ENCODE measurements around the gene HOXA1.

Gene HOXA1

DNA sequence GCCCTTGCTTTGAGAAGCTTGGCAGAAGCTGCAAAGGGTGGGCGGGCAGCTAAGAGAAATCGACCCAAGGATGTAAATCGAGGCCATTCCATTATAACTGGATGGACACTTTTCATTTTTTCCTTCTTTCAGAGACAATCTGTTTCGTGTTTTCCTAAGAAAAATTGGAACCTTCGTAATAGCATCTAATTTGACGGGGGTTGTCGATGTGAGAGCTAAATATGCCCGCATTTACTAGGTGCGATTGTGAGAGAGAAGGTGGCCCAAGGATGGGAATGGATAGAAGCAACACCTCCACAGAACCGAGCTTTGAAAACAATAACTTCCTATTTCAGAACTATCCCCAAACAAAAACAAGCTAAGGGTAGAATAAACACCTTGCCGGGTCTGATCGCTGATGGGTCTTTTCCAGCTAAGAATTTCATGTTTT, 35.6 kb upstream of the HOXA1 start:
- DNase-seq = no peak

DNA sequence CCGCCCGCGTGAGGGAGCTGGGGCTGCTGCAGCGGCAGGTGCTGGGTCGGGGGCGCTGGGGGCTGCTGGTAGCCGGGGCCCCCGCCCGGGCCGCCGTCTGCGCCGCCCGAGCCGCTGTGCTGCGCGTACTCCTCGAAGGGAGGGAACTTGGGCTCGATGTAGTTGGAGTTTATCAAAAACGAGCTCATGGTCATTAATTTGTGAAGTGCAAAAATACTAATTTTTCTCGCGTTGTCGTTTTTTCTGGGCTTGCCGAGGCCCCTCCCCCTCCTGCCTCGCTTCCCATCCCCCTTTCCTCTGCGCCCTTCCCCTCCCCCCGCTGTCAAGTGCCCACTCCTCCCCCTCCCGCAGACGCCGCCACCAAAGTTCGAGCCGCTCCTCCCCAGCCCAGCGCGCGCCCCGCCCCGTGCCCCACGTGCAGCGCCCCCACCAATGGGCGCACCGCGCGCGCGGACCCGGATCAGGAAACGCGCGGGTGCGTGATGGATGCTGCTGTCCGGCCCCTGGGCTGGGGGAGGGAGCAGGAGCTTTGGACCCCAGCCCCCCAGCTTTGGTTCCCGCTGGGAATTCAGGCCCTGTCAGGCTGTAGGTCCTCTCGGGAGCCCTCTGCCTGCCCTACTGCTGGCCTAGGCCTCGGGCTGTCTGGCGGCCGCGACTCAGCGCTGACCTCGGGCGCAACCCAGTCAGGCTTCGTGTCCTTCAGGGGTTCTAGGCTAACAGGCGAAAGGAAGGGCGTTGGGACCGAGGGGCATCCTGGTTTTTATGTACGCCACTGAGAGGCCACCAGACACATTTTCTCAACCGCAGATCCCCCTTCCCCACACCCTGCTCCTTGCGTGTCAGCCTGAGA, 35.0 kb upstream of the HOXA1 start, which contains the start of gene HOXA4:
TSS of gene HOXA4 (minus strand) at position 218 of the 850 bp plus-strand sequence. CDS start at position 194, 24 bp downstream.
- DNase-seq = peak; percentile 86

DNA sequence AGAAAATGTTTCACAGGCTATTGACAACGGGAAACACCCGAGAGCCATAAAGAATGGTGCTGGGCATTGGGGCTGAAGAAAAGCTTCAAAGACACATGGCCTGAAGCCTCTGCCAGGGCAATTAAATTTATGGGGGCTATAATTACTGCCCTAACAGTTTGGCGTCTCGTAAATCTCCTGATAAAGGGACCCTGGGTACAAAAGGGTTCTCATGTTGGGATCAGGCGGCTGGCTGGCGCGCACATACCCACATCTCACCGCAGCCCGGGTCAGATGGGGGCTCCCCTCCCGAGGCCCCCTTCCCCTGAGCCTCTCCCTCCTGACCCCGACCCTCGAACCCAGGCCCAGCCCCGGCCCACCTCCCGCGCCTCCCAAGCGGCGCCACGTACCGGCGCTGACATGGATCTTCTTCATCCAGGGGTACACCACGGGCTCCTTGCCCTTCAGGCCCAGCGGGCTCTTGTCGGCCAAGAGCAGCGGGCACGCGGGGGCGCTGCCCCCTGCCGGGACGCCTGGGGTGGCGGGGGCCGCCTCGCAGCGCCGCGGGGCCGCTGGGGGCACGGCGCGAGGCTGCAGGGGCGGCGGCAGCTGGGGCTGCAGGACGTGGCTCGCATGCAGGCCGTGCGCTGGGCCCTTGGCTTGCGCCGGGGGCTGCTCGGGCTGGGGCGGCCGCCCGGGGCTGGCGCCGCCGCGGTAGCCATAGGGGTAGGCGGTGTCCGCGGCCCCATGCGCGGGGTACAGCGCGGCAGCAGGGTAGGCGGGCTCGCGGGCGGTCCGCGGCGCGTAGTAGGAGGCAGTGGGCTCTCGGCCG, 34.1 kb upstream of the HOXA1 start:
- peak; percentile 62 for DNase-seq

DNA sequence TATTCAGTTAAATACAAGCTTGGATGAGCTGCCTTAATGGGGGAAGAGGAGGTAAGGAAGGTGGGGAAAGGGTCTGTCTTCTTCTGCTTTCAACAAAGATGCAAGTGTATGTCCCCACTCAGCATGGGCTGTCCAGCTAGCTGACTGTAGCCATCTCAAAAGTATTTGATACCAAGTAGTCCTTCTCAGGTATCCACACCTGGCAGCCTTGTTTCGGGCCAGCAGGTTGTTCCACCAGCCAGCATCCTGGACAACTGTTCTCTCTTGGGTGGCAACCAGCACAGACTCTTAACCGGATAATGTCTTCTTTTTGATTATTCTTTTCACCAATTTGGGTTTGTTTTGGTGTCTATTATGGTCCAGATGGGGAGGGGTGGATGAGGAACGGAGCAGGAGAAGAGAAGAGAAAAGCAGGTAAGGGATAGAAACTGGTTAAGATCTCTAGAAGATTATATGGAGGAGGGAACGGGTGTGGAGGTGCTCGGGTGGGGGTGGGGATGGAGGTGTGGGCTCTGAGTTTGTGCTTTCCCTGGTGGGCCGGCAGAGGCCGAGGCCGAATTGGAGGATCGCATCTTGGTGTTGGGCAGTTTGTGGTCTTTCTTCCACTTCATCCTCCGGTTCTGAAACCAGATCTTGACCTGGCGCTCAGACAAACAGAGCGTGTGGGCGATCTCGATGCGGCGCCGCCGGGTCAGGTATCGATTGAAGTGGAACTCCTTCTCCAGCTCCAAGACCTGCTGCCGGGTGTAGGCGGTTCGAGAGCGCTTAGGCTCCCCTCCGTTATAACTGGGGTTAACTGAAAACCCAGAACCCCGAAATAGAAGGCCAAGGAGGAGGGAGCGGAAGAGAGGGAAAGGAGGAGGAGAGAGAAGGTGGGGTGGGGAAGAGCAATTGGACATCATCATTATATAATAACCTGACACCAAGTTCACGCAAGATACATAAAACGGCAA, 33.3 kb upstream of the HOXA1 start:
- no peak for DNase-seq

DNA sequence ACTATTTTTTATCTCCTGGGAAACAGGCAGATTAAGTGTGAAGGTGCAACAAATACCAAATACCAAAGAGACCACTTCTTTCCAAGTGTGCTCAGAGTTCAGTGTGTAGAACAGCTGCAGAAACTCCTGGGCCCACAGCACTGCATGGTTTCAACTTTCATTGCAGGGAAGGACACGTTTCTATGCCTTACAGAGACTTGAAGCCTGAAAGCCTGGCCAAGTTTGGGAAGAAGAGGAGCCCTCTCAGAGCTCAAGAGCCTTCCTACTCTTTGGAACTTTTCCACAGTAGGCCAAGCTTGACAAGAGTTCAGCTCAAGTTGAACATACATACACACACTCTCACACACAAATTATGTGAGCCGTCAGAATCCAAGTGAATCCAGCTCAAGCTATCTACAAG, 32.2 kb upstream of the HOXA1 start:
- DNase-seq = no peak

DNA sequence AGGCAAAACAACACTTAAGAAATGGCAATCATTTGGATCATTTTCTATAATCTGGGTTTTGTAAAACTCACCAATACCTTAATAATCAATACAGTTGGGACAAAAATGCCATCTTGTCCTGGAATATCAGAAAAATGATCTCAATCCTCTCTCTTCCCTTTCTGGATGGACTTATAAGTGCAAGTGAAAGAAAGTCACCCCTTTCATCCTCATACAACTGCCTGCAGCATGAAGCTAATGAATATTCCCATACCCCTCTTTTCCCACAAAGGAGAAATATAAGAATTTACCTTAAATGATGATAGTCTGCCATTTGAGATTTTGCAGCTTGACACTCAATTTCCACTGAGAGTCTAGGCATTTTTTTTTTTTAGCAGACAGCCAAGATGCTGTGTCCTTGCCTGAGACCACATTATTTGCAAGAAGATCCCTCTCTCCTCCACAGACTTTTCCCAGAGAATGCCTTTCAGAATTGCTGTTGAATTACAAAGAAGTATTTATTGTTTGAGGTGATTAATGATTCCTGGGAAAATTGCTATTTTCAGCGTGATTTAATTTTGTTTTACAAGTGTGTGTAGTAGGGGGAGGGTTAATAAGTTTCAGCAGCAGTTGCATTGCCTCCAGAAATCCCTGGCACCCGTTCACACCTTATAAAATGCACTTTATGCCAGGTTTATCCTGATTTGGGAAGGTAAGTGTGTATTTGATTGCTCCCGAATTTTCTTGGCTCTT, 31.0 kb upstream of the HOXA1 start:
- no peak for DNase-seq

DNA sequence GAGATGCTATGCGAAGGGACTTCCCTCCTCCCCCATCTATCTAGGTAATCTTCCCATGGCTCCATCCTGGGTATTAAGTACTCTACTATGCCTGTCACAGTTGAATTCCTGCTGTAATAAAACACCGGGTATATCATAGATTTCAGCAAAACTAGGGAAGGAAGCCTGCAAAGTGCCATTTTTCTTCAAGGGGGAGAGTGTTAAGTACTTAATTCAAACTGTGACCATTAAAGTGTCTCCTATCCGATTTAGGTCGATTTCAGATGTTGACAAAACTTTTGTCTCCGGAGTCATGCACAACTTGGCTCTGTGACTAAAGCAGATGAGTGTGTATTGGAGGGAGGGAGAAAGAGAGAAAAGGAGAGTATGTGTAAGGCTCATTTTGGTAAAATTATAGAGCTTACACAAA, 30.2 kb upstream of the HOXA1 start:
- DNase-seq = no peak

DNA sequence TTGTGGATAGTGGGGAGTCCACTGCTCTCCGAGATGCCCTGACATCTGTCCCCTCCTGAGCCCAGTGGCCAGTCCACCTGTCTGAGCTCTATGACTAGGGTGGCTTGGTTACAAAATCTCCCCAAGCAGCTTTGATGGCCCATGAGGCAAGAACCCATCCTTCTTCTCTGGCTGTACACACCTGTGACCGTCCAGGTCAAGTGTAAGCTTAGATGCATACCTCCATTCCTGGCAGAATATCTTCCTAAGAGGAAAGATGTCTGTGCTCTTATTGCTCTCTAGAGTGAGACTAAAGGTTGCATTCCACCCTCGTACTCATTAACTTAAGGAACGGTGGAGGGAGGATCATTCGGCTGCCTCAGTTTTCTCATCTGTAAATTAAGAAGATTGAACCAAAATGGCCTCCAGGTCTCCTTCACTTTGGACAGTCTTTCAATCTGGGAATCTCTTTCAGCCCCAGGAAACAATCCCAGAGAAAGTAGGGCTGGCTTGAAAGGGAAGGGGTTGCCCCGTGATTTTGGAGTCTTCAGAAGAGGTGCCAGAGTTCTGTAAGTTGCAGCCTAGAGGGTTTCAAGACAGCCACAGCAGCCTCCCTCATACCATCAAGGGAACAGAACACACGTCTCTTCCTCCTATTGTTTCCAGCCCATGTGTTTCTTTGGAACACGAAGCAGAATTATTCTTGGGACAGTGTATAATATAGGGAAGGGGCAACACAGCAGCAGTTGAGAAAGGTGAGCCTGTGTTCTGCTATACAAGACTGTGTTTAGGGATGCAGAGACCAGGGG, 29.3 kb upstream of the HOXA1 start:
- DNase-seq = no peak

DNA sequence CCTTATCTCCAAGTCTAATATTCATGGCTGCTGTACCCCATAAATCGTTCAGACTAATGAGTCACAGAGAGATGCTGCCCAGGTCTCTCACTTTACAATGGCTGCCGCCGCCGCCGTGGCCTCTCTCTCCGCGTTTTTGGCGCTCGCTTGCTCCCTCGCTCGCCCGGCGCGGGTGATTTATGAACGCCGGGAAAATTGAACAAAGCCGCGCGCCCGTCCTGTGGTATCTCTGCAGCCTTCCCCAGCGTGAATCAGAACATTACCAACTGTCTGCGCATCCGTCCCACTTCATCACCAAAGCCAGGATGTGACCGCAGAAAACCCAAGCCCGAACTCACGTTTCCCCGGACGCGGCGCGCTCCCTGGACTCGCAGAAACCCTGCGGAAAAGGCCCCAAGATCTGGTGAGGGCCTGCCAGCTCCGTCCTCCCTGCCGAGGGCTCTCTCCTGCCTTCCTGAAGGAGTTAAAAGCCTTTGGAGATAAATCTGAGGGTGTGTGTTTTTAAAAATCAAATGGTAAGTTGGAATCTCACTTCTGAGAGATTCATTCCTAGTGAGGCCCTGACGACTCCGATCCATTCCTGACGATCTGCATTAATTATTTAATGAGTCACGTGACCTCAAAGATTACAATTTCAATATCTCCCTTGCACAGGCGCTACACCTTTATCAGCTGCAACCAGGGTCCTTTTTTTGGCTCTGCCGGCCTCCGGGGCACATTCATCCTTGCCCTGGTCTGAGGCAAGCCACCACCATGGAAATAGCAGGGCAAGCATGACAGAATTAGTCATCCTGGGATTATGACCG, 28.5 kb upstream of the HOXA1 start:
- no peak for DNase-seq

DNA sequence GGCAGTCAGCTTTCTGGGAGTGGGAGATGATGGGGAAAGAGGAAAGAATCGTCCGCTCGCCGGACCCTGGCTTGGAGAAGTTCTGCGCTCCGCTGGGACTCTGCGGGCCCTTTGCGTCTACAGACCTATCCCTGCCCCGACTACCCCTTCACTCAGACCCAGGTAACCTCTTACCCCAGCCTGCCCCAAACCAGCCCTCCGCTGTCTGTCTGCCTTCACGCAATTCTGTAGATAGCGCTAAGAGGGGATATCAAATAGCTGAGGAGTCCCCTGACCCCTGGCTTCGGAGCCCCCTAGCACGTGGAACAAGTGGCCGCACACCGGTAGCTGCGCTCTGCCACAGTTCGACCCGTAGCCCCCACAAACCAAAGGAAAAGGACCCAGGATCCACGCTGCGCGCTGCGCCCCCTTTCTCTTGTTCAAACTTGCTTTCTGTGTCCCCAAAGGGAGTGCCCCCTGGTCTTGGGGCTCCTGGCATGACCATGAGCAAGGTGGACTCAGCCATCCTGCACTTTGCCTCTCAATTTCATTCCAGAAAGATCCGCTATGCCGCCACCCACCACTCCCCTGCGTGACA, 27.8 kb upstream of the HOXA1 start:
- no peak for DNase-seq

DNA sequence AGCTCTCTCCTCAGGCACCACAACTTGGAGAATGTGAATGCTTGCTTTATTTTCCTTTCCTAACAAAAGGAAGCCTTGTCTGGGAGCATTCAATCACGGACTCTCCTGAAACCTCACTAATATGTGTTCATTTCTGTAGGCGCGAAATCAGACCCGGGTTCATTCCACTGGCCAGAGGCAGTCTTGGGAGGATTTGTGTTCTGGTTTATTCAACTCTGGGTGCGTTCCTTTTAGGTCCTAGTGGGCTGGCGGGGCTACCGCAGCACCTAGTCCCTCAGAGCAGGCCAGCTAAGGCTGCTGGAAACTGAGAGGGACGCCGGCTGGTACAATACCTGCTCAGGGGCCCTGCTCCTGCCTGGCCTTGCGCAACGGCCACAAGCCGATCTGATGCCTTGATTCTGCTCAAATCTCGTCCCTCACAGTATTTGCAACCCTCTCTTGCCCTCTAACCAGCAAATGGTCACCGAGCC, 27.2 kb upstream of the HOXA1 start:
- no peak for DNase-seq

DNA sequence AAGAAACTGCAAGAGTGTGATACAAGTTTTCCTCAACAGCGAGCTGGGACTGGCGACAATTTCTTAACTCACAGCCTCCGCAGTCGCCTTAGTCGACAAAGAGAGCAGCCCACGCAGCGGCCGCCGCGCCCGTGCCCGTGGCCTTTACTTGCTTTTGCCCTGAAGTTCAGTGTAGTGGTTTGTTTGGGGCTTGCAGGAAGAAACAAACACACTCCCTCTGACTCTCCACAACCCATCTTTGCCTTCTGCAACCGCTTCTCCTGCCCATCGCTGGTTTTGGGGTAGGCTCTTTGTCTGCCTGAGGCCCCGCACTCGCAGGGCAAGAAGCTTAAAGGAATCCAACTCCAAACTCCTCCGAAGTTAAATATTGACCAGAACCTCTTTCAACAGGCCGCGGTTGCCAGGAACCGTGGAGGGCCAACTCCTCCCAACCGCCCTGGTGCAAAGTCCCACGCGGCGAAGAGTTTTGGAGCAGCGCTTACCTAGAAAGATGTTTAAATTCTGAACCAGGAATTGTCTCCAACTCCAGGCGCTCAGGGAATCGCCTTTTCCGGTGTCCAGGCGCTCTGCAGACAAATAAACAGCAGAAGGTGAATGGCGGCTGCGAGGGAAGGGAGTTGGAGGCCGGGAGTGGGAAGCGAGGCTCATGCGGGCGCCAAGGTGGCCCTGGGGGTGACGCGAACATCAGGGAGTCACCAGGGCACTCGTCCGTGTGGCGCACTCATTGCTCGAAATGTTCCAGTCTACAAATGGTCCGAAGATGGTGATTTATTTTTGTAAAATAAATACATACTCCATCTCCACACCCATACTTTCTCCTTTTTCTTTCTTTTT, 26.5 kb upstream of the HOXA1 start:
- DNase-seq = no peak

DNA sequence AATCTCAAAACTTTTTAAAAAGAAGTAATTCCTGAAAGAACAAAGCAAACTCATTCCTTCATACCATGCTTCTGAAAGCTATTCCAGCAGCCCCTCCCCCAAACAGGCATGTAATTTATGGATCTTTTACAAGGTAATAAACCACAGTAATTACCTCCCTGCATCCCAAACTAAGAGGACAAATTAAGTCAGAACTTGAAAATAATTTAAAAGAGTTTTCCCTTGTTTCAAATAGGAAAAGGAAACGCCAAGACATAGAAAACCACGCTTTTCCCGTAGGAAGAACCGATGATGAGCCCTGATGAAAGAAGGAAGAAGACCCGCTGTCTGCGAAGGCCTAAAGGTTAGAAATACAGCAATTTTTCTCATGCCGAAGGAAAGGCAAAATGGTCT, 25.9 kb upstream of the HOXA1 start:
- DNase-seq = no peak

DNA sequence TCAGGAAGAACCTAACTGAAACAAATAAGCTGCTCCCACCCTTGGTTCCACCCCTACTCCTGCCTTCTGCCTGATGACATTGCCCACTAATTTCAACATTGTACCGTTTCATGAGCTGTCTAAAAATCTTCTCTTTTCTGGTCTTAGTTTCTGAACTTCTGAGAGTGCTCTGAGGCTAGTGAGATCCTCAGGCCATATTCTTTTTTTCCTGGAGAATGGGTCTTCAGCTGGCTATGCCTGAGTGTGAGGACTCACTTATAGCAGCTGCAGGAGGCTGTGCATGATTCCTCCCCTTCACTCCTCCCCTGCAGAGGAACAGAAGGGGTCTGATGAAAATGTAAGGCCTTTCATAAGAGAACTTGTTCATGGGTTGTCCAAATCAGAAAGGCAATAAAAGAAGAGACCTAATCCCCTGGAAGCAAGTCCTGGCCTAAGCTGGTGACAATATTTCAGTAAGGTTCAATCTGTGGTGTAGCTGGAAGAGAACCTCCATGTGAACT, 23.7 kb upstream of the HOXA1 start:
- DNase-seq = no peak

DNA sequence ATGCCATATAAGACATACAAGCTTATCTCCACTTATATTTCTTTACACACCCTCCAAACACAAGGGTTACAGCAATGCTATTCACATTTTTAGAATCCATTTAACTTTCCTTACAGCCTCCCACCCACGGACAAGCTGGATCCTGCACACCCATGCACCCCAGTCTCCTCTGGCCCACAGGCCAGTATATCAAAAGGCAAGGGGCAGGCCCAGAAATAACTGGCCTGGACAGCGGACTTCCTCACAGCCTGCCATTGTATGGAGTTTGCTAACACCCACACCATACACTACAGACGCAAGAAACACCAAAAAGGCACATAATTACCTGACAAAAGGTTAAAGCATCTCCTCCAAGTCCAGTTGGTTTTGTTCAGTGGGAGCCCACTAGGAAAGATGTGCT, 22.8 kb upstream of the HOXA1 start:
- DNase-seq = no peak

DNA sequence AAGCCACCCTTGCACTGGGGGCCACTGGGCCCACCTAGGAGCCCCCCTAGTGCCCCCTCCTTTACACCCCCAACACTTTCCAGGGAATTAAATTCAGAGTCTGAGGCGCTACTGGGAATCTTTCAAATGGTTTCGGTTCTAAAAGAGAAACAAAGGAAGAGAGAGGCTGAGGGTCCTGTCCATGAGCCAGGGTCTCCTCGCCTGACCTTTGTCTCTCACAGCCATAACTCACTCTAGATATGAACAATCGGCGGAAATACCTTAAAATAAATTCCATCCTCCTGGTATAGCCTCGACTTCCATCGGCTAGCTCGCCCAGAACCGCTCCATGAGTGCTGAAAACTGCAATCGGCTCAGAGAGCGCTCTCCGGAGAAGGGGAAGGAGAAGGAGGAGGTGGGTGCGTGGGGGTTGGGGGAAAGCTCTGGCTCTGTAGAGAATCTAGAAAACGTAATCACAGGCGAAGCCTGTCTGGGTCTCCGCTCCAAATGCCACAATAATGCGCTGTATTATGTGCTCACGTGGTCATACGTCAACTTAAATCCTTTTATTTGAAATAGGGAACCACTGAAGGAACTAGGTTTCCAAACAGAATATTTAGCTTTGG, 22.2 kb upstream of the HOXA1 start:
- DNase-seq = no peak

DNA sequence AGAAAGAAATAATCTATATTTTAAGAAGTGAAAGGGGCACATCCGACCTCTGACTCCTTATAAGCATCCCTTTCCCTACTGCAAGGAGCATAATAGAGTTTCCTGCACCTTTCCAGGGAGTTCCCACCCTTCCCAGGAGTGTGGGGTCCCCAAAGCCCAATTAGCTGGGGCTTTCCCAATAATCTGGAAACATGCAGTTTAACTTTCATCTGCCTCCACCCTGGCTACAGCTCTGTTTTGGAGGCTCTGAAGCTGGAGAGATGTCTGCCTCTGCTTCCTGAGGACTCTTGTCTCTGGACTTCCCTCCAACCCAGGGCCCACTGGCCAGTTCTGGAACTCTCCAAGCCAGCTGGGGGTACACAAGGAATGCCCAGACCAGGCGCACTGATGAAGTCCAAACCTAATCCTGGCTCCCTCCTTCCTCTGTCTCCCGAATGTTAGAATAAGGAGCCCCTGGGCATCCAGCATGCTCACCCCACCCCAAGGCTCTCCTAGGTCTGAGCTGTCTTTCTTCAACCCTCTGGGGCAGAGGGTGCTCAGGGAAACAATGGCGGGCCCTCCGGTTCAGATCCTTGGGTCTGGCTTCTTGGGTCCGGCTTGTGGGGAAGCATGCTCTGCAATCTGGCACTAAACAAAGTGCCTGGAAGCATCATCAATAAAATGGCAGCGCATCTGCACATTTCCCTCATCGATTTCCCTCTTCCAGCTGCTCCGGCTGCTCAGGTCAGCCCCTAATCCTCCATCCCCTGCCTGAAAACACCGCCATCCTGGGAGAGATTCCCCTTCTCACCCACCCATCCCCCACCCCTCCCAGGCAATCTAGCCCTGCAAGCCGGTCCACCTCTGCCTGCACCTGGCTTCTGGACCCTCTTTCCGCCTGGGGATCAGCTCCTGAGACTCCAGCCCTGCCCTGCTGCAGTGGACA, 21.4 kb upstream of the HOXA1 start:
- no peak for DNase-seq

All from NCI-H748 treated with DMSO at 0.1 percent for 48 hours (cell line).